ENCODE measurements around the gene MCRIP1. TPM values are rescaled to one million over a fixed set of nuclear protein-coding genes. Genes with fewer than 3 reads are reported as not detected.
A peak's percentile ranks its signal among the peaks of the same experiment; 100 is the strongest.

The MCRIP1 gene
- total and polyA plus RNA-seq, 2 experiments from 2014 or later = 102 to 145 TPM

- in situ Hi-C loops (cut with MboI) = no loop called here
- Histone ChIP-seq H3K27ac (no peak overlapping the region), H3K27me3 (replicated peaks; ENCODE audit: insufficient read depth) (no peaks in the 10 kb centered on the region), H3K9me2 (ENCODE audit: insufficient read depth) (no peaks in the 10 kb centered on the region), H2AFZ (no peak overlapping the region), H3K9me3 (ENCODE audit: low read depth) (no peaks in the 10 kb centered on the region), H3F3A (ENCODE audit: insufficient read depth) (peaks cover 21% of the 10 kb centered on the region), H3K9ac (no peak overlapping the region), H3K4me2 (ENCODE audit: unreplicated experiment) (no peak overlapping the region), H3K4me3 (no peak overlapping the region), H3K36me3 (ENCODE audit: low read depth) (peaks cover 6% of the 10 kb centered on the region; the same call in 1 of the 2 replicates), H3K4me1 (ENCODE audit: insufficient read depth) (no peaks in the 10 kb centered on the region), H4K20me1 (ENCODE audit: insufficient read depth) (no peaks in the 10 kb centered on the region), H3K79me2 (ENCODE audit: insufficient read depth) (peaks cover 4% of the 10 kb centered on the region; the same call in 1 of the 2 replicates)
- TF ChIP-seq EZH2 (IDR thresholded peaks at IDR 0.05; ENCODE audit: insufficient read depth, poor library complexity, severe bottlenecking) = no peak
- TF ChIP-seq EZH2phosphoT487 (IDR thresholded peaks at IDR 0.05; ENCODE audit: insufficient read depth, low read depth) = no peak
- 47 to 61% methylated on average over 17 of the region's 17 CpGs for WGBS, 2 experiments (ENCODE audit: low coverage in 1 of 2, low lambda C conversion rate in 2 of 2, missing lambda C conversion rate in 2 of 2)
- DNase-seq = no peak
Observed at GRCh38 chr17:81838753-81839255, 5.7 kb upstream of the MCRIP1 start.

- H3F3A ChIP-seq (ENCODE audit: insufficient read depth) = peaks cover 9% of the 10 kb centered on the region
- WGBS, 2 experiments (ENCODE audit: low coverage in 1 of 2, low lambda C conversion rate in 2 of 2, missing lambda C conversion rate in 2 of 2) = 62 to 71% methylated on average over 9 of the region's 9 CpGs
- H3K9me2 ChIP-seq (ENCODE audit: insufficient read depth) = no peaks in the 10 kb centered on the region
- H3K4me2 ChIP-seq (ENCODE audit: unreplicated experiment) = no peak overlapping the region
- H3K4me3 ChIP-seq = no peak overlapping the region
- H3K79me2 ChIP-seq (ENCODE audit: insufficient read depth) = peaks cover 6% of the 10 kb centered on the region; the same call in 1 of the 2 replicates
- no peak overlapping the region for H3K9ac ChIP-seq
- no peaks in the 10 kb centered on the region for H3K4me1 ChIP-seq (ENCODE audit: insufficient read depth)
- H3K36me3 ChIP-seq (ENCODE audit: low read depth) = no peaks in the 10 kb centered on the region; the same call in 1 of the 2 replicates
- TF ChIP-seq EZH2 (IDR thresholded peaks at IDR 0.05; ENCODE audit: insufficient read depth, poor library complexity, severe bottlenecking) = no peak
- no peak for TF ChIP-seq EZH2phosphoT487 (IDR thresholded peaks at IDR 0.05; ENCODE audit: insufficient read depth, low read depth)
- no peaks in the 10 kb centered on the region for H4K20me1 ChIP-seq (ENCODE audit: insufficient read depth)
- no peak overlapping the region for H2AFZ ChIP-seq
- H3K27me3 ChIP-seq (replicated peaks; ENCODE audit: insufficient read depth) = no peaks in the 10 kb centered on the region
- DNase-seq = peak; percentile 39
- H3K9me3 ChIP-seq (ENCODE audit: low read depth) = no peaks in the 10 kb centered on the region
- no peak overlapping the region for H3K27ac ChIP-seq
- in situ Hi-C loops (cut with MboI) = no loop called here
Observed at GRCh38 chr17:81837641-81838040, 4.5 kb upstream of the MCRIP1 start.

GRCh38 chr17:81834831-81835267 is 1.8 kb upstream of the MCRIP1 start, which contains the start of gene PPP1R27:
TSS of gene PPP1R27 (minus strand) at chr17:81835050. CDS start at chr17:81834953, 97 bp downstream.
- H3K4me1 ChIP-seq (ENCODE audit: insufficient read depth) = peaks cover 7% of the 10 kb centered on the region
- H3K27me3 ChIP-seq (replicated peaks; ENCODE audit: insufficient read depth) = no peaks in the 10 kb centered on the region
- no peaks in the 10 kb centered on the region for H4K20me1 ChIP-seq (ENCODE audit: insufficient read depth)
- WGBS, 2 experiments (ENCODE audit: low coverage in 1 of 2, low lambda C conversion rate in 2 of 2, missing lambda C conversion rate in 2 of 2) = 94 to 95% methylated on average over 23 to 26 of the region's 26 CpGs
- no peaks in the 10 kb centered on the region for H3K36me3 ChIP-seq (ENCODE audit: low read depth)
- peaks cover 5% of the 10 kb centered on the region; the same call in 1 of the 2 replicates for H3F3A ChIP-seq (ENCODE audit: insufficient read depth)
- H2AFZ ChIP-seq = peak within 1 kb of the TSS; percentile 64
- peak within 1 kb of the TSS; percentile 89 for H3K4me2 ChIP-seq (ENCODE audit: unreplicated experiment)
- peak within 1 kb of the TSS; percentile 98 for H3K9ac ChIP-seq
- H3K4me3 ChIP-seq = peak within 1 kb of the TSS; percentile 77
- in situ Hi-C loops (cut with MboI) = no loop called here
- H3K27ac ChIP-seq = peak within 1 kb of the TSS; percentile 89
- DNase-seq = no peak
- TF ChIP-seq EZH2phosphoT487 (IDR thresholded peaks at IDR 0.05; ENCODE audit: insufficient read depth, low read depth) = no peak
- no peak for TF ChIP-seq EZH2 (IDR thresholded peaks at IDR 0.05; ENCODE audit: insufficient read depth, poor library complexity, severe bottlenecking)
- no peaks in the 10 kb centered on the region for H3K9me2 ChIP-seq (ENCODE audit: insufficient read depth)
- no peaks in the 10 kb centered on the region for H3K9me3 ChIP-seq (ENCODE audit: low read depth)
- peaks cover 27% of the 10 kb centered on the region for H3K79me2 ChIP-seq (ENCODE audit: insufficient read depth)

GRCh38 chr17:81833921-81834830 is 1.1 kb upstream of the MCRIP1 start:
- no peaks in the 10 kb centered on the region for H3K9me2 ChIP-seq (ENCODE audit: insufficient read depth)
- H4K20me1 ChIP-seq (ENCODE audit: insufficient read depth) = no peaks in the 10 kb centered on the region
- H3K79me2 ChIP-seq (ENCODE audit: insufficient read depth) = peaks cover 34% of the 10 kb centered on the region
- no peak for DNase-seq
- H3K27ac ChIP-seq = peak overlapping the region; percentile 89
- peaks cover 7% of the 10 kb centered on the region for H3K4me1 ChIP-seq (ENCODE audit: insufficient read depth)
- no peaks in the 10 kb centered on the region for H3K9me3 ChIP-seq (ENCODE audit: low read depth)
- peak overlapping the region; percentile 98 for H3K9ac ChIP-seq
- H3F3A ChIP-seq (ENCODE audit: insufficient read depth) = peaks cover 5% of the 10 kb centered on the region; the same call in 1 of the 2 replicates
- in situ Hi-C loops (cut with MboI) = no loop called here
- 91 to 92% methylated on average over 31 of the region's 31 CpGs for WGBS, 2 experiments (ENCODE audit: low coverage in 1 of 2, low lambda C conversion rate in 2 of 2, missing lambda C conversion rate in 2 of 2)
- TF ChIP-seq EZH2 (IDR thresholded peaks at IDR 0.05; ENCODE audit: insufficient read depth, poor library complexity, severe bottlenecking) = no peak
- TF ChIP-seq EZH2phosphoT487 (IDR thresholded peaks at IDR 0.05; ENCODE audit: insufficient read depth, low read depth) = no peak
- no peaks in the 10 kb centered on the region for H3K27me3 ChIP-seq (replicated peaks; ENCODE audit: insufficient read depth)
- peak overlapping the region; percentile 64 for H2AFZ ChIP-seq
- peak overlapping the region; percentile 77 for H3K4me3 ChIP-seq
- no peaks in the 10 kb centered on the region for H3K36me3 ChIP-seq (ENCODE audit: low read depth)
- peak overlapping the region; percentile 89 for H3K4me2 ChIP-seq (ENCODE audit: unreplicated experiment)
